Stimulated activated CD8-positive, alpha-beta memory T cell treated with anti-CD3 and anti-CD28 coated beads, Interleukin-12 subunit alpha, Interleukin-12 subunit beta, amount 100 ng/mL, for 1 hour (primary cell): ENCODE results near the gene KCNH2.
"Not testable (repeated sequence)": the region's sequence is repeated elsewhere in the genome, so short reads cannot be mapped to it uniquely, and the experiment has no call there.

Source experiments
- DNase-seq: peaks from one replicate; pipeline ENCODE4 v3.0.0-alpha.2; 2020; ENCODE audit warnings: low read depth

The KCNH2 gene, protein sequence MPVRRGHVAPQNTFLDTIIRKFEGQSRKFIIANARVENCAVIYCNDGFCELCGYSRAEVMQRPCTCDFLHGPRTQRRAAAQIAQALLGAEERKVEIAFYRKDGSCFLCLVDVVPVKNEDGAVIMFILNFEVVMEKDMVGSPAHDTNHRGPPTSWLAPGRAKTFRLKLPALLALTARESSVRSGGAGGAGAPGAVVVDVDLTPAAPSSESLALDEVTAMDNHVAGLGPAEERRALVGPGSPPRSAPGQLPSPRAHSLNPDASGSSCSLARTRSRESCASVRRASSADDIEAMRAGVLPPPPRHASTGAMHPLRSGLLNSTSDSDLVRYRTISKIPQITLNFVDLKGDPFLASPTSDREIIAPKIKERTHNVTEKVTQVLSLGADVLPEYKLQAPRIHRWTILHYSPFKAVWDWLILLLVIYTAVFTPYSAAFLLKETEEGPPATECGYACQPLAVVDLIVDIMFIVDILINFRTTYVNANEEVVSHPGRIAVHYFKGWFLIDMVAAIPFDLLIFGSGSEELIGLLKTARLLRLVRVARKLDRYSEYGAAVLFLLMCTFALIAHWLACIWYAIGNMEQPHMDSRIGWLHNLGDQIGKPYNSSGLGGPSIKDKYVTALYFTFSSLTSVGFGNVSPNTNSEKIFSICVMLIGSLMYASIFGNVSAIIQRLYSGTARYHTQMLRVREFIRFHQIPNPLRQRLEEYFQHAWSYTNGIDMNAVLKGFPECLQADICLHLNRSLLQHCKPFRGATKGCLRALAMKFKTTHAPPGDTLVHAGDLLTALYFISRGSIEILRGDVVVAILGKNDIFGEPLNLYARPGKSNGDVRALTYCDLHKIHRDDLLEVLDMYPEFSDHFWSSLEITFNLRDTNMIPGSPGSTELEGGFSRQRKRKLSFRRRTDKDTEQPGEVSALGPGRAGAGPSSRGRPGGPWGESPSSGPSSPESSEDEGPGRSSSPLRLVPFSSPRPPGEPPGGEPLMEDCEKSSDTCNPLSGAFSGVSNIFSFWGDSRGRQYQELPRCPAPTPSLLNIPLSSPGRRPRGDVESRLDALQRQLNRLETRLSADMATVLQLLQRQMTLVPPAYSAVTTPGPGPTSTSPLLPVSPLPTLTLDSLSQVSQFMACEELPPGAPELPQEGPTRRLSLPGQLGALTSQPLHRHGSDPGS

DNA sequence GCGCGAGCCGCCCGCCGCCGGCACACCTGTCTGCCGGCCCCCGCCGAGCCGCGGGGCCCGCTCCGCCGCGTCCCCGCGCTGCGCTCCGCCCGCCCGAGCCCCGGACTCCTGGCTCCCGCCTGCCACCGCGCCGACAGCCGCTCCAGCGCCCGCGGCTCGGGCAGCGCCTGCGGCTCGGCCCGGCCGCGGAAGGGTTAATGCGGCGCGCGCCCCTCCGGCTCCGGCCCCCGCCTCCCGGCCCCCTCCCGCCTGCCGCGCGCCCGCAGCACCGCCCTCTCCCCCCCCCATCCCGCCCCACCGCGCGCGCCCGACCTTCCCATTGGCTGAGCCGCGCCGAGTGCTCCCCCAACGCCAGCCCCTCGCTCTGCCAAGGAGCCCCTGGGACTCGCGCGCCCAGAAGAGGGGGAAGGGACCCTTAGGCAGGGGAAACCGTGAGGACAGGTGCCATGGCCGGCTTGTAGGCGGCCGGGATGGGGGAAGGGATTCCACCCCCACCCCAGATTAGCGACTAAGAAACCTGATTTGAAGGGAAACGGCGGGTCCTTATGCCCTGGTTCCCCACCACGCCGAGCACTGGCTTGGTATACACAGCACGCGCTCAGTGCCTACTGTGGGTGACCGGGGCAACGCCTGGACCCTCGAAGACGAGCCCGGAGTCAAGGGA, at the start of gene KCNH2:
TSS of gene KCNH2 (minus strand) at position 196 of the 664 bp plus-strand sequence. CDS start 408 bp downstream, outside the sequence.
- no peak for DNase-seq

DNA sequence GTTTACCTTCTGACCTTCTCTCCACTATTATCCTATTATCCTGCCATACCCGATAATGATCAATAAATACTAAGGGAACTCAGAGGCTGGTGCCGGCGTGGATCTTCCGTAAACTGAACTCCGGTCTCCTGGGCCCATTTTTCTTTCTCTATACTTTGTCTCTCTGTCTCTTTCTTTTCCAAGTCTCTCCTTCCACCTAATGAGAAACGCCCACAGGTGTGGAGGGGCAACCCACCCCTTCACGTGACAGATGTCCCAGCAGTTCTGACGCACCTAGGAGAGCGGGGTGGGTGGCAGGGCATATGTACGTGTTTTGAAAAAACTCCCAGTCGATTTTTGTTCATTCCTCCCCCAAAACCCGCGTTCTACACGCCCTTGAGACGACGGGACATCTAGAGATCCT, 49.6 kb upstream of the KCNH2 start:
- DNase-seq: not testable (repeated sequence)

DNA sequence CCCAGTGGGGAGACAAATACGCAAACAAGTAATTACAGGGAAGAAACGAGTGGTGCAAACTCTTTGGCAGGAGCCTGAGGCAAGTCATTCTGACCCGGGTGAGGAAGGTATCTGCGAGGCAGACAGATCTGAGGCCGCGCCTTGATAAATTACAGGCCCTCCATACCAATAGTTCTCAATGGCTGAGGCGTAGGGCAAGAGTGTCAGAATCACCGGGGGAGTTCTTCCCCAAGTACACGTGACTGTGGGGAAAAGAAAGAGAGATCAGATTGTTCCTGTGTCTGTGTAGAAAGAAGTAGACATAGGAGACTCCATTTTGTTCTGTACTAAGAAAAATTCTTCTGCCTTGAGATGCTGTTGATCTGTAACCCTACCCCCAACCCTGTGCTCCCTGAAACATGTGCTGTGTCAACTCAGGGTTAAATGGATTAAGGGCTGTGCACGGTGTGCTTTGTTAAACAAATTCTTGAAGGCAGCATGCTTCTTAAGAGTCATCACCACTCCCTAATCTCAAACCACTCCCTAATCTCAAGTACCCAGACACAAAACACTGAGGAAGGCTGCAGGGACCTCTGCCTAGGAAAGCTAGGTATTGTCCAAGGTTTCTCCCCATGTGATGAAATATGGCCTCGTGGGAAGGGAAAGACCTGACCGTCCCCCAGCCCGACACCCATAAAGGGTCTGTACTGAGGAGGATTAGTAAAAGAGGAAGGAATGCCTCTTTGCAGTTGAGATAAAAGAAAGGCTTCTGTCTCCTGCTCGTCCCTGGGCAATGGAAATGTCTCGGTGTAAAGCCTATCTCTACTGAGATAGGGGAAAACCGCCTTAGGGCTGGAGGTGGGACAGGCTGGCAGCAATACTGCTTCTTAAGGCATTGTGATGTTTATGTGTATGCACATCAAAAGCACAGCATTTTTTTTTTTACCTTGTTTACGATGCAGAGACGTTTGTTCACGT, 48.9 kb upstream of the KCNH2 start:
- DNase-seq: not testable (repeated sequence)

DNA sequence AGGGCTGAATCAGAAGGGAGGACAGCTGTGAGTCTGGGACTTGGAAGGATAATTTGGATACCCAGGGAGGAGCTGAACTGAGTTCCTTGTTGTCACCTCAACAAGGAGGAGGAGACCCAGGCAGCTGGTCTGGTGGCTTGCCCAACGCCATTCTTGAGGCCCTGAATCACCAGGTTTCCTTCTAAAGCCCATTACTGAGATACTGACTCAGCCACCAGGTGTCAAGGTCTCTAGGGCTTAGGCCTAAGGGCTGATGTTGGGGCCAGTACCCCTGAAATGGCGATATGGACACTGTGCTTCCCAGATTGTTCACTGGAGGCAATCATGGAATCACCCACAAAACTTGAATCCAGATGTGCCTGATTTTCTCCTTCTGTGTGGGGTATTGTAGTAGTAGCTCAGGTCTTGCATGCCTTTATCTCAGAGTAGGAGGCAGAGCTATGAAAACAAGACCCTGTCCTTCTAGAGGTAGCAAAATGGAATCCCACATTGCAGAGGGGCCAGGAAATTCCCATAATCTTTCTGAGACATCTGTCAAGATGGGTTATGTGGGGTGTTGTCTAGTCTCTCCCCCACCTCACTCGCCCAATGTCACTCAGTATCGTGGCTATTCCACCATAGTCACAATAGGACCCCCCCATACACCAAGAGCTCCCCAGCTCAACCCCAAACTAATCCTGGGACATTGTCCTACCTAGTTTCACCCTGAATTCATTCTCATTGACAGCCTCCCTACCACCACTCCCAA, 48.0 kb upstream of the KCNH2 start:
- no peak for DNase-seq

DNA sequence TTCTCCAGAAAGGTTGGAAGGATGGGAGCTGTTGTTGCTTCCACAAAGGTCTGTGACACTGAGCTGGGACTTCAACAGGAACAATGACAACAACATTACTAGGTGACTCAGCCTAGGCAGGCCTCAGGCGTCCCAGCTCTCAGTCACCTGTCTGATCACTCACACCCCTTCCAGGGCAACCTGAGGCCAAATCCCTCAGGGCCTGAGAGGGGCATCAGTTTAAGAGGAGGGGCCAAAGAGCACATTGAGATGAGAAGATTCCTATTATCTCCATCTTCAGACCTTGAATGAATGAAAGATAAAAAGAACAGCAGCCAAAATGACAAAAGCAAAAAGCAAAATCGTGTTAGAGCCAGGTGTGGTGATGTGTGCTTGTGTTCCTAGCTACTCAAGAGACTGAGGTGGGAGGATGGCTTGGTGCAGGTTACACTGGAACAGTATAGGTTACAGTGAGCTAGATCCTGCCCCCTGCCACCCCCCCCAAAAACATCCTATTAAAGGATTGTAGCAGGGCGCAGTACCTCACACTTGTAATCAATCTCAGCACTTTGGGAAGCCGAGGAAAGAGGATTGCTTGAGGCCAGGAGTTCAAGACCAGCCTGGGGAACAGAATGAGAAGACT, 46.4 kb upstream of the KCNH2 start, which contains the start of gene ATG9B:
TSS of gene ATG9B (minus strand) at position 60 of the 622 bp plus-strand sequence. CDS start 71 bp downstream, outside the sequence.
- no peak for DNase-seq

DNA sequence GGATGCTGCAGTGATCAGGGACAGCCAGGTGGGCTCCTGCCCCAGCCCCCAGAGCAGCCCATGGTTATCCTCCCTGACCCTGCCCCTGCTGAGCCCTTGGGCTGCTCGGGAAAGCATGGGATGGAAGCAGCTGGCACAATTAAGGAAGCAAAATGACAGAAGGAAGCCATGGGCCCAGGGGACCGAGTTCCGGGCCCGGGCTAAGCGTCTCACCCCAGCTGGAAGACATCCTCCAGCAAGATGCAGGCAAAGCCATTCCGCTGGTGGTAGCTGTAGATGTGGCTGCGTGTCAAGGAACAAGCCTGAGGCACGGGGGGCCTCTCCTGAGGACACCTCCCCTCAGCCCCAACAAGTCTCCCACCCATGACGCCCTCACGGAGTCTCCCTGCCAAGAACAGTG, 45.1 kb upstream of the KCNH2 start:
- no peak for DNase-seq

DNA sequence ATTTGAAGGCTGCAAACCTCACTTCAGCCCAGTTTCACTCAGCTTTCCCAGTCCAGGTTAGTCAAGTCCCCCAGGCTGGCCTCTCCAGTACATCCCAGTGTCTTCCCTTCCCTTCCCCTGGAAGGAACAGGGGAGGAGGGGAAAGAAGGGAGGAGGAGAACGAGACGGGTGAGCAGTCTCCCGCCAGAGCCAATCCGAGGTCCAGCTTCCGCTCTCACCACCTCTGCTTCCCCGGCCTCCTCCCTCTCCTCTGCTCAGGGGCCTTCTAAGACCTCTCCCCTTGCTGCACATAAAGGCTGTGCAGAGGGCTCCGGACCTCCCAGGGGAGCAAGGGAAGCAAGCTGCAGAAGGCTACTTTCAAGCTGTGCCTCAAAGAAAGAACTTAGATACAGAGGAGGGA, 42.1 kb upstream of the KCNH2 start:
- DNase-seq: no peak

DNA sequence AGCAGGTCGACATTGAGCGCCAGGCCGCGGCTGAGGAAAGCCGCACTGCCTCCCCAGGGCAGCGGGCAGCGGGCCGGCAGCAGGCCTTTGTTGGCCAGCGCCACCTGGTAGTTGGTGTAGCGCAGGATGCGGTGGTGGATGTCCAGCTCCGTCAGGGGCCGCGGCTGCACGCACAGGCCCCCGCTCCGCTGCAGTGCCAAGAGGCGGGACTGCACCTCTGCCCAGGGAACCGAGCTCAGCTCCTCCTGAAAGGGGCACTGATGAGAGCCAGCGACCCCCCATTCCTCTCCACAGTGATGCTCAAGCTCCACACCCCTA, 41.0 kb upstream of the KCNH2 start:
- no peak for DNase-seq

DNA sequence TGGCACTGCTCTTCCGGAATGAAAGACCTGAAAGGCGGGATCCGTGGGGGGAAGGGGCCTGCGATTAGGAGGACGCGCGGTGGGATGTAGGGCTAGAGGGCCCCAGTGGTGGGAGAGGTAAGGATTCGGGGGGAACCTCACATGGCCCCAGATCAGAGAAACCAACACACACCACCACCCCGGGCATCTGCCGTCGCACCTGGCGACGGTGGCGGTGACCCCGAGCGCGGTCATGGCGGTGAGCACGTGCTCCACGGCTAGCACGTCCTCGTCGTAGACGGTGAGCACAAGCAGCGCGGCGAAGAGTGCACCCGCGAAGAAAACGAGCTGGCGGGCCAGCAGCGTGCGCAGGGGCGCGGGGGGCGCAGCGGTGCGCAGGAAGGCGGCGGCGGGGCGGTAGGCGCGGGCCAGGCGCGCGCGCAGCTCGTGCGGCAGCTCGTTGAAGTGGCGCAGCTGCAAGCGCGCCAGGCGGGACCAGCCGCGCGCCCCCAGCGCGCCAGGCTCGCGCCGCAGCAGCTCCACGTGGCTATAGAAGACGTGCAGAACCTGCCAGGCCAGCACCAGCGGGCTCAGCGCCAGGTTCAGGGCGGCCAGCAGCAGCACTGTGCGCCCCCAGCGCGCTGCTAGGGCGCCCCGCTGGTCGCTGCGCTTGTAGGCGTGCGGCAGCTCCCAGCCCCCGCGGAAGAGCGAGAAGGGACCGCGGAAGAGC, 40.5 kb upstream of the KCNH2 start:
- no peak for DNase-seq

DNA sequence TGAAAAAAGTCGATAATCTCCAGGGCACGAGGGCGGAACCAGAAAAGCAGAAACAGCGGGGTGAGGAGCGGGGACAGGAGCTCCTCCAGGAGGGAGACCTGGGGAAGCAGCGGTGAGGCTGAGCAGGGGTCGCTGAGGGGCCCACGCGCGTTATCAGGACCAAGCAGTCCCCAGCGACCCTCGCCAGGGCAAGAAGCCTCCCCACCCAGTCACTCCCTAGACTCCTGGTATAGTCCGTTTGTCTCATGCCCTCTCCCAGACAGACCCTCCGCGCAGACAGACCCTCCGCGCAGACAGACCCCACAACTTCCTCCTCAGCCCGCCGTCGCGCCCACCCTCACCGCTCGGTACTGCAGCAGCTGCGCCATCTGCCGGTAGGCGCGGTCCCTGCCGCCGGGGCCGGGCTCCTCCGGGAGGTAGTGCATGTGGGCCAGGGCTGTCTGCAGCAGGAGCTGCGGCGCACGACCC, 39.9 kb upstream of the KCNH2 start:
- peak; percentile 71 for DNase-seq

DNA sequence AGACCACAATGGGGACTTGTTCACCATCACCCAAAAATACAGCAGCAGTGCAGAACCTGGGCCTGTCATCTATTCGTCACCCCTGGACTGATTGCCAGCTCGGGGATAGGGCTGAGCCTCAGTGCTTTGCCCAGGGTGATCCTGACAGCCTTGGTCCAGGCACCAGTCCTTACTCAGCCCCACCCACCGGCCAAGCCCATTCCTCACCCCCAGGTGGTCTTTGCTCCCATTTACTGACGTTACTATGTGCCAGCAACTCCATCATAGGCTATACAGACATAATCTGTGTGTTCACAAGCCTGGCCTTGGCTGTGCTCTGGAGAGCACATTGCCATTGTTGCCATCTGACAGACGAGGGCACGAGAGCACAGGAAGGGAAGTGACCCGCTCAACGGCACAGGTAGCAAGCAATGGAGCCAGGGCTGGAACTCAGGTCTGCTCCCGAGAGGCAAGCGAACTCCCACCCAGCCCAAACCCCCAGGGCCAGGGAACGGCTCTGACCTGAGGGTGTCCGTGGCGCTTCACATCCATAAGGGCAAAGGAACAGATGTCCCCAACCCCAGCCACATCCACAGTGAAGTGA, 39.3 kb upstream of the KCNH2 start:
- DNase-seq: no peak

DNA sequence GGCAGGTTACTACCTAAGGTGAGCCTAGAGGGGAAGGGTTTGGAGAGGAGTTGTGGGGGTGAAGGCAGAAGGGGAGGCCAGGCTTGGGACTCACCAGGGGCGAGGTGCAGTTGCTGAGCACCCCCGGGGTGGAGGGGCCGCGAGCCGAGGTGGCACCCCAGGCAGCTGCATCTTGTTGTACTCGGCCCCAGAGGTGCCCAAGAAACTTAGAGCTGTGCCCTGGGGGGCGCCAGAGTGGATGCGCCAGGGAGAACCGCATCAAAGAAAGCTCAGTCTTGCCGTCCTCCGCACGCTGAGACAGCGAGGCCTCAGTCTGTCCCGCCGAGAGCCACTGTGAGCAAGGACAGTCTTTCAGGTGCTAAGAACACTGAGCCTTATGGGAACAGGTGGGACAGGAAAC, 38.8 kb upstream of the KCNH2 start:
- DNase-seq: no peak

DNA sequence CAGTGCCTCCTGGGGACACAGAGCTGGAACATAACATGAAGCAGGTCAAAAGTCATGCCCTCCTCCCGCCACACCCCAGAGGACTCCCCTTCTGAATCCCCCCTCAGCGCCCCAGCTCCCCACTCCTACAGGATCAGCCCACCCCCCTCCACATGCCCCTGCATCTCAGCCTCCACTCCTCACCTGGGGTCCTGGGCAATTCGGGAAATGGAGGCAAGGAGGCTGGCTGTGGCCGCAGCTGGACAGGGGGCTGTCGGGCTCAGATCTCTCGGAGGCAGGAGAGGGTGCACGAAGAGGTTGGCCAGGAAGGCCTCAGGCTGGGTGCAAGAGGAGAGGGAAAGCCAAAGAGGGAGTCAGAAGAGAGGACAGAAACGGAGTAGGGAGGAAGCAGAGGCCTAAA, 38.4 kb upstream of the KCNH2 start:
- no peak for DNase-seq

DNA sequence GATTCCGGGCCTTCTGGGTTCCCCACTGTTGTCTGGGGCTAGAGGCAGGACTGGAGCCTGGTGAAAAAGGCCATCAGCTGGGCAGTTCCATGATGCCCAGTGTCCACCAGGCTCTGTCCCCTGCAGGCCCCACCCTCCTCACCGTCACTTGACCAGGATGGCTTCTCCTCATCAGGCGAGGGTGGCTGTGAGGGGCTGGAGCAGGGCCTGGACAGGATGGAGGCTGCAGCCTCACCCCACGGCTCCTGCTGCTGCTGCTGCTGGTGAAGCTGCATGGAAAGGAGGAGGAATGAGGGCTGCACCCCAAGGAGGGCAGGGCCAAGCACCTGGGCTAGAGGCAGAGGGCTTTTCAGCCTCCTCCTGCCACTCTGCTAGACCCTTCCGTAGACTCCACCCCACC, 37.8 kb upstream of the KCNH2 start:
- DNase-seq: no peak

DNA sequence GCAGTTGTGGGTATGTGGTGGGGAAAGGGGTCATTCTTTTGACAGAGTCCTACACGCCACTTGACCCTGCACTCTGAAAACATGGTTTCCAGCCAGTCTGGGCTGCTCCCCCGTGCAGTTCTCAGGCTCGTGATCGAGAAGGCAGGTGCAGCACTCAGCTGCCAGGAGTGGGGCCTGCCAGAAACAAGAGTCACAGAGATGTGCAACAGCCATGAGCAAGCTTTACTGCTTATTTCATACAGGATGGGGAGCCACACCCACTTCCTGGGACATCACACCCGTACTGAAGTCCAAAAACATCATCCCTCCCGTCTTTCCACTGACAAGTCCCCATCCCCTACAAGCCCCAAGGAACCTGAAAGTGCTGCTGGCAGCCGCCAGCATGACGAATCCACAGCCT, 36.8 kb upstream of the KCNH2 start:
- no peak for DNase-seq

DNA sequence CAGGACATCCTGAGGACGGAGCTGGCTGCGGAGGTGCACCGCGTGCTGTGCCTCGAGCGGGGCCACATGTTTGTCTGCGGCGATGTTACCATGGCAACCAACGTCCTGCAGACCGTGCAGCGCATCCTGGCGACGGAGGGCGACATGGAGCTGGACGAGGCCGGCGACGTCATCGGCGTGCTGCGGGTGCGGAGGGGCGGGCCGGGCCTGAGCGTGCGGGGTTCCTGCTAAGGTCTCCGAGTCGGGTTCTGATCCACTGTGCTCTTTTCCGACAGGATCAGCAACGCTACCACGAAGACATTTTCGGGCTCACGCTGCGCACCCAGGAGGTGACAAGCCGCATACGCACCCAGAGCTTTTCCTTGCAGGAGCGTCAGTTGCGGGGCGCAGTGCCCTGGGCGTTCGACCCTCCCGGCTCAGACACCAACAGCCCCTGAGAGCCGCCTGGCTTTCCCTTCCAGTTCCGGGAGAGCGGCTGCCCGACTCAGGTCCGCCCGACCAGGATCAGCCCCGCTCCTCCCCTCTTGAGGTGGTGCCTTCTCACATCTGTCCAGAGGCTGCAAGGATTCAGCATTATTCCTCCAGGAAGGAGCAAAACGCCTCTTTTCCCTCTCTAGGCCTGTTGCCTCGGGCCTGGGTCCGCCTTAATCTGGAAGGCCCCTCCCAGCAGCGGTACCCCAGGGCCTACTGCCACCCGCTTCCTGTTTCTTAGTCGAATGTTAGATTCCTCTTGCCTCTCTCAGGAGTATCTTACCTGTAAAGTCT, 35.8 kb upstream of the KCNH2 start:
- DNase-seq: peak; percentile 78

DNA sequence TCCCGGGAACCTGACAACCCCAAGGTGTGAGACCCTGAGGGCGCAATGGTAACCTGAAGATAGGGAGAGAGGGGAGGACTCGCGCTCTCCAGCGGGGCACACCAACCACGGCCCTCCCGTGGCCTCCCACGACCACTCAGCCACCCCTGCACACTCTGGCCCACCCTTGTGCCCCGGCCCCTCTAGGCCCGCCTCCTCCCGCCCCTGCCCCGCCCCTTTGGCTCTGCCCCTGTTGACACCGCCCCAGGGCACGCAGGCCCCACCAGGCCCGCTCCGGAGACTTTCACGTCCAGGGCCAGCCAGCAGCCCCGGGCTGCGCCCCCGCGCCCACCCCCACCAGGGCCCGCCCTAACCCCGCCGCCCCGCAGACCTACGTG, 35.2 kb upstream of the KCNH2 start:
- DNase-seq: no peak

DNA sequence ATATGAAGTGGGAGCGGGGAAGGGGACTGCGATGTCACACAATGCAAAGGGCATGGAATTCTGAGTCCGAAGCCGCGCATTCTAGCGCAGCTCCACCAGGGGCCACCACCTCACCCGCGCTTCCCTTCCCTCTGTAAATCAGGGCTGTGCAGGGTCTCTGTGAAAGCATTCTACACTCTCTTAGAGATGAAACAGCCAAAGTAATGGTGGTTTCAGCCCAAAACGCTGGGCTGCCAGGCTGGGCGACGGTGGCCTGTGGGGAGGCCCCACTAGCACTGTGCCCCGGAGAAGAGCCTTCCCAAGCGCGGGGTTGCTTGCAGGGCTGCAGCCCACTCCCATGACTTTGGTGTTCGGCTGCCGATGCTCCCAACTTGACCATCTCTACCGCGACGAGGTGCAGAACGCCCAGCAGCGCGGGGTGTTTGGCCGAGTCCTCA, 34.8 kb upstream of the KCNH2 start:
- no peak for DNase-seq
